NOMO-1 (cell line): ENCODE results near the gene ATG2A.

Source experiments
- DNase-seq, 2 experiments: peaks; one replicate each; lab custom pipeline; 2025; ENCODE audit not compliant: unreplicated experiment in 2 of 2; lab: John Stamatoyannopoulos, UW

ATG2A gene

GRCh38 chr11:64888406-64888728, 28.6 kb downstream of the ATG2A start:
- DNase-seq: no peak

GRCh38 chr11:64887757-64888405, 29.1 kb downstream of the ATG2A start:
- peak; percentile 63 to 73 for DNase-seq

- no peak for DNase-seq
These were observed 29.7 kb downstream of the ATG2A start for GRCh38 chr11:64887234-64887756.

GRCh38 chr11:64885367-64886286, 31.4 kb downstream of the ATG2A start:
- DNase-seq: peak; percentile 90 to 96

- no peak for DNase-seq
These were observed 33.0 kb downstream of the ATG2A start for GRCh38 chr11:64884019-64884418.

GRCh38 chr11:64883575-64883974, 33.4 kb downstream of the ATG2A start:
- DNase-seq: no peak

- no peak for DNase-seq
These were observed 34.8 kb downstream of the ATG2A start for GRCh38 chr11:64882243-64882642.

GRCh38 chr11:64881476-64881875, 35.5 kb downstream of the ATG2A start:
- DNase-seq: no peak

- no peak for DNase-seq
These were observed 36.6 kb downstream of the ATG2A start for GRCh38 chr11:64880240-64881001.

- DNase-seq: peak in 1 of 2 experiments; percentile 40
These were observed 37.6 kb downstream of the ATG2A start for GRCh38 chr11:64879244-64879900.

- DNase-seq: peak; percentile 94 to 99
These were observed 38.3 kb downstream of the ATG2A start, which contains the start of gene EHD1 for GRCh38 chr11:64878494-64879243. Gene EHD1 (minus strand): TSS chr11:64878621. CDS start chr11:64878464, 157 bp downstream.

- peak in 1 of 2 experiments; percentile 75 for DNase-seq
These were observed 38.9 kb downstream of the ATG2A start for GRCh38 chr11:64878223-64878493.

GRCh38 chr11:64877390-64878222, 39.4 kb downstream of the ATG2A start:
- no peak for DNase-seq

GRCh38 chr11:64876835-64877341, 40.1 kb downstream of the ATG2A start:
- no peak for DNase-seq

- DNase-seq: no peak
These were observed 40.7 kb downstream of the ATG2A start for GRCh38 chr11:64876229-64876750.

- peak; percentile 91 to 93 for DNase-seq
These were observed 41.4 kb downstream of the ATG2A start for GRCh38 chr11:64875369-64876228.

- no peak for DNase-seq
These were observed 42.4 kb downstream of the ATG2A start for GRCh38 chr11:64874308-64875240.
